ENCODE data around the gene ZNF354C.

DNA sequence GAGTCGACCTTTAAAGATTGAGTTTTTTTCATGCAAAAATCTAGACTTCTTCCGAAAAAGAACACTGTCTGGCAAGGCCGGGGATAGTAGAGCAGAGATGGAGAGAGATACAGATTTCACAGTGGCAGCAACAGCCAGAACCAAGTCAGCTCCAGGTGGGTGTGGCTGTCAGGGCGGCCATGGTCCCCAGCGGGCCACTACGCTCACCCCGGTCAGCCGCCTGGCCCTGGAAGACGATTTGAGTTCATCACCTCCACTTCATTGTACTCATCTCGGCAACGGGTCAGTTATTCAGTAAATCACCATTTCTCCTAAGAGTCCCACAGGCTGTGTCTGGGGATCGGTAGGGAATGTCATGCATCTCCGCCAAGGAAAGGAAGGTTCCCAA is 53.0 kb downstream of the ZNF354C start:
- no peak for TF ChIP-seq POLR2A (IDR thresholded peaks at IDR 0.05)
- TF ChIP-seq, protein P1, sequence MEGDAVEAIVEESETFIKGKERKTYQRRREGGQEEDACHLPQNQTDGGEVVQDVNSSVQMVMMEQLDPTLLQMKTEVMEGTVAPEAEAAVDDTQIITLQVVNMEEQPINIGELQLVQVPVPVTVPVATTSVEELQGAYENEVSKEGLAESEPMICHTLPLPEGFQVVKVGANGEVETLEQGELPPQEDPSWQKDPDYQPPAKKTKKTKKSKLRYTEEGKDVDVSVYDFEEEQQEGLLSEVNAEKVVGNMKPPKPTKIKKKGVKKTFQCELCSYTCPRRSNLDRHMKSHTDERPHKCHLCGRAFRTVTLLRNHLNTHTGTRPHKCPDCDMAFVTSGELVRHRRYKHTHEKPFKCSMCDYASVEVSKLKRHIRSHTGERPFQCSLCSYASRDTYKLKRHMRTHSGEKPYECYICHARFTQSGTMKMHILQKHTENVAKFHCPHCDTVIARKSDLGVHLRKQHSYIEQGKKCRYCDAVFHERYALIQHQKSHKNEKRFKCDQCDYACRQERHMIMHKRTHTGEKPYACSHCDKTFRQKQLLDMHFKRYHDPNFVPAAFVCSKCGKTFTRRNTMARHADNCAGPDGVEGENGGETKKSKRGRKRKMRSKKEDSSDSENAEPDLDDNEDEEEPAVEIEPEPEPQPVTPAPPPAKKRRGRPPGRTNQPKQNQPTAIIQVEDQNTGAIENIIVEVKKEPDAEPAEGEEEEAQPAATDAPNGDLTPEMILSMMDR (IDR thresholded peaks at IDR 0.05): no peak
